IPS DF 6.9 (cell line): ENCODE measurements around the gene MKLN1.

Source experiments
- DNase-seq: peaks from one replicate; pipeline ENCODE4 v3.0.0-alpha.2; 2013; ENCODE audit warnings: low read depth, low spot score
- H3K27ac ChIP-seq: one replicate; pipeline ENCODE4 v1.5.1; 2013; ENCODE audit warnings: low read length, control low read depth
- H3K27me3 ChIP-seq: 2 replicates; pipeline ENCODE4 v1.6.1; 2013; ENCODE audit warnings: mild to moderate bottlenecking, low read length; ENCODE audit not compliant: control insufficient read depth, insufficient read depth
- H3K36me3 ChIP-seq: 2 replicates; pipeline ENCODE4 v1.6.1; 2013; ENCODE audit warnings: low read length; ENCODE audit not compliant: control insufficient read depth, insufficient read depth
- H3K4me1 ChIP-seq: 2 replicates; pipeline ENCODE4 v1.6.1; 2013; ENCODE audit warnings: low read length; ENCODE audit not compliant: control insufficient read depth, insufficient read depth
- H3K4me3 ChIP-seq: 2 replicates; pipeline ENCODE4 v1.5.1; 2013; ENCODE audit warnings: mild to moderate bottlenecking, low read length
- H3K9me3 ChIP-seq: 2 replicates; pipeline ENCODE4 v1.6.1; 2013; ENCODE audit warnings: low read length, inconsistent platforms; ENCODE audit not compliant: control insufficient read depth, insufficient read depth
- WGBS: extraction: QIAGEN DNeasy Blood & Tissue Kit; methylation state at CpG from one replicate; pipeline ENCODE4 v1.1.7; 2013; ENCODE audit warnings: mixed read lengths, missing lambda C conversion rate; ENCODE audit not compliant: insufficient read length, insufficient coverage; 5-methylcytosine and 5-hydroxymethylcytosine counted together

Gene MKLN1

DNA sequence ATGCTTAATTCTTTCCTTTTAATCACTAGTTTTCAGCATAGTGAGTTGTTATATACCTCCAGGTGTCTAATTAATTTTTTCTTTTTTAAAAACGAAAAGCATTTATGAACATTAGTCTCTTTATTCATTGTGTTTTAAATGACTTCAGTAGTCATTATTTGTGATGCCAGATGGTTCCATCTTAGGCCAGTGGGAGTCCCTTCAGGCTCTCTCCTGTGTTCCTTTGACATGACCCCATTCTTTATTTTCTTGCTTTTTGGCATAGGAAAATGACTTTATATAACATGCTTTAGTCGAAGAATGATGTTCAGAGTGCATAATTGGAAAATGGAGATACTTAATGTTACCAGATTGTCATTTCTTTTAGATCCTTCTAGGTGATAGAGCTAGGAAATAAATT, 24.4 kb downstream of the MKLN1 start:
- no peak for DNase-seq
- no CpG with 5 or more reads among the region's 2 CpGs for WGBS
- Histone ChIP-seq H3K9me3 (no peaks in the 10 kb centered on the region), H3K4me1 (peaks cover 2% of the 10 kb centered on the region; the same call in 1 of the 2 replicates), H3K36me3 (no peaks in the 10 kb centered on the region), H3K27ac (no peak overlapping the region), H3K27me3 (no peaks in the 10 kb centered on the region), H3K4me3 (no peak overlapping the region)

DNA sequence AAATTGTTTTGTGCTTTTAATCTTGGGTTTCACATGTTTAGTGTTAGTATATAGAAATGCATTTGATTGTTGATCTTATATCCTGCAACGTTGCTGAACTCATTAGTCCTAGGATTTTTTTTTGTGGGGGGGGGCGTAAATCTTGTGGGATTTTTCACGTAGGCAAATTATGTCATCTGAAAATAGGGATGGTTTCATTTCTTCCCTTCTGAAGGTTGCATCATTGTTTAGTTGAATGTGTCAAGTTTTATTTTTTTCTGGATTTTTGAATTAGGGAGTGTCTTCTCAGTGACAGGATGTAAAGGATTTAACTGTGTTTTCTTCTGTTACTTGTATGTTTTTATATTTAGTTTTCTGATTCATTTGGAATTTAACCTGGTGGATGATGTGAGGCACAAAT, 26.7 kb downstream of the MKLN1 start:
- no peak overlapping the region for H3K4me3 ChIP-seq
- H3K27me3 ChIP-seq: no peaks in the 10 kb centered on the region
- no peaks in the 10 kb centered on the region for H3K4me1 ChIP-seq
- DNase-seq: no peak
- no peak overlapping the region for H3K27ac ChIP-seq
- no peaks in the 10 kb centered on the region for H3K36me3 ChIP-seq
- H3K9me3 ChIP-seq: no peaks in the 10 kb centered on the region
- WGBS: no CpG with 5 or more reads among the region's 3 CpGs

GRCh38 chr7:131355917-131356777, 28.5 kb downstream of the MKLN1 start:
- no CpG with 5 or more reads among the region's 13 CpGs for WGBS
- DNase-seq: no peak
- no peaks in the 10 kb centered on the region for H3K36me3 ChIP-seq

GRCh38 chr7:131357282-131357880, 29.7 kb downstream of the MKLN1 start:
- DNase-seq: no peak
- no CpG with 5 or more reads among the region's 3 CpGs for WGBS
- H3K36me3 ChIP-seq: no peaks in the 10 kb centered on the region
- H3K4me3 ChIP-seq: no peak overlapping the region
- no peak overlapping the region for H3K27ac ChIP-seq
- no peaks in the 10 kb centered on the region for H3K27me3 ChIP-seq
- no peaks in the 10 kb centered on the region for H3K9me3 ChIP-seq
- H3K4me1 ChIP-seq: no peaks in the 10 kb centered on the region

More at GRCh38 chr7:131355917-131356777, 28.5 kb downstream of the MKLN1 start:
- Histone ChIP-seq H3K9me3 (no peaks in the 10 kb centered on the region), H3K4me1 (no peaks in the 10 kb centered on the region), H3K4me3 (no peak overlapping the region), H3K27me3 (no peaks in the 10 kb centered on the region), H3K27ac (no peak overlapping the region)

DNA sequence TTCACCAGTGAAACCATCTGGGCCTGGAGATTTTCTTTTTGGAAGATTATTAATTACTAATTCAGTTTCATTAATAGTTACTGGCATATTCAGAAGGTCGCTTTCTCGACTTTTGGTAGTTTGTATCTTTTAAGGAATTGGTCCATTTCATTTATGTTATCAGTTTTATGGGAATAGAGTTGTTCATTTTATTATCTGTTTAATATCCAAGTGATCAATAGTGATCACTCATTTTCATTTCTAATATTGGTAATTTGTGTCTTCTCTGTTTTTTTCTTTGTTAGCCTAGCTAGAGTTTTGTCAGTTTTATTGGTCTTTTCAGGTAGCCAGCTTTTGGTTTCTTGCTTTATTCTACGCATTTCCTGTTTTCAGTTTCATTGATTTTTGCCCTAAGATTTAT, 31.0 kb downstream of the MKLN1 start:
- DNase-seq: no peak
- no CpG with 5 or more reads among the region's 3 CpGs for WGBS
- Histone ChIP-seq H3K4me1 (no peaks in the 10 kb centered on the region), H3K27me3 (no peaks in the 10 kb centered on the region), H3K4me3 (no peak overlapping the region), H3K9me3 (no peaks in the 10 kb centered on the region), H3K27ac (no peak overlapping the region), H3K36me3 (no peaks in the 10 kb centered on the region)

DNA sequence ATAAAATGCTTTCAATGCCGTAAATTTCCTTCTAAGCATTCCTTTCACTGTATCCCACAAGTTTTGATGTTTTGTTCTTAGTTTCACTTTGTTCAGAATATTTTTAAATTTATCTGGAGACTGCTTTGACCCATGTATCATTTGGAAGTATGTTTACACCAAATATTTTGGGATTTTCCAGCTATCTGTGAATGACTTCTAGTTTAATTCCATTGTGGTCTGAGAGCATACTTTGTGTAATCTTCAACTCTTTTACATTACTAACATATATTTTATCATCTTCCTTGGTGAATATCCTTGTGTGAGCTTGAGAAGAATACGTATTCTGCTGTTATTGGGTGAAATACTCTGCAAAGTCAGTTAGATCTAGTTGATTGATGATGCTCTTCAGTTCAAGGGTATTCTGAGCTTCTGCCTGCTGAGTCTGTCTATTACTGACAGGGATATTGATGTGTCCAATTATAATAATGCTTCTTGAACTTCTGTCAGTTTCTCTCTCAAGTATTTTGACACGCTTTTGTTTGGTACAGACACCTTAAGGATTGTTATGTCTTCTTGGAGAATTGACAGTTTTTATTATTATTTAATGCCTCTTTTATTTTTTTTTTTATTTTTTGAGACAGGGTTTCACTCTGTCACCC, 31.6 kb downstream of the MKLN1 start:
- no peak overlapping the region for H3K27ac ChIP-seq
- DNase-seq: no peak
- no peaks in the 10 kb centered on the region for H3K27me3 ChIP-seq
- H3K4me1 ChIP-seq: no peaks in the 10 kb centered on the region
- H3K4me3 ChIP-seq: no peak overlapping the region
- WGBS: no CpG with 5 or more reads among the region's 3 CpGs
- no peaks in the 10 kb centered on the region for H3K9me3 ChIP-seq
- no peaks in the 10 kb centered on the region for H3K36me3 ChIP-seq

DNA sequence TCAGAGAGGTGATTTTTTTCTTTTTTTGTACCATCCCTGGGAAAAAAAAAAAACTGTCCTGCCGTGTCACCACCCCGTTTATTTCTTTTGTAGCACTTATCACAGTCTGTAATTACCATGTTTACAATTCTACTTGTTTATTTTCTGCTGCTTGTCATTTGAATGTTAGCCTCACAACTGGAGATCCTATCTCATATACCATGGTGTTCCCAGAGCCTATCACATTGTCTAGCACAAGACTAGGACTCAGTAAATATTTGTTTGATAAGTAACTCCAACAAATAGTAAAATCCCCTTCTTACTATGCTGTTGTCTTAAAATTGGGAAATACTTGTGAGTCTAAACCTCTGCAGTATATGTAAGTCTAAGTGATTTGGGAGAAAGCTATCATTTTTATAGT, 36.0 kb downstream of the MKLN1 start:
- Histone ChIP-seq H3K27me3 (no peaks in the 10 kb centered on the region), H3K4me3 (no peak overlapping the region), H3K4me1 (no peaks in the 10 kb centered on the region), H3K27ac (no peak overlapping the region), H3K9me3 (no peaks in the 10 kb centered on the region), H3K36me3 (no peaks in the 10 kb centered on the region)
- no peak for DNase-seq
- WGBS: no CpG with 5 or more reads among the region's 2 CpGs

GRCh38 chr7:131364767-131365344, 37.2 kb downstream of the MKLN1 start:
- Histone ChIP-seq H3K4me1 (no peaks in the 10 kb centered on the region; the same call in 1 of the 2 replicates), H3K36me3 (no peaks in the 10 kb centered on the region), H3K9me3 (no peaks in the 10 kb centered on the region), H3K27ac (no peak overlapping the region), H3K4me3 (no peak overlapping the region), H3K27me3 (no peaks in the 10 kb centered on the region)
- no CpG with 5 or more reads among the region's 4 CpGs for WGBS
- no peak for DNase-seq

GRCh38 chr7:131365838-131366237, 38.2 kb downstream of the MKLN1 start:
- H3K27ac ChIP-seq: no peak overlapping the region
- no peaks in the 10 kb centered on the region for H3K9me3 ChIP-seq
- no peaks in the 10 kb centered on the region for H3K36me3 ChIP-seq
- no CpG with 5 or more reads among the region's 3 CpGs for WGBS
- no peak for DNase-seq
- H3K4me3 ChIP-seq: no peak overlapping the region
- H3K4me1 ChIP-seq: no peaks in the 10 kb centered on the region; the same call in 1 of the 2 replicates
- no peaks in the 10 kb centered on the region for H3K27me3 ChIP-seq

DNA sequence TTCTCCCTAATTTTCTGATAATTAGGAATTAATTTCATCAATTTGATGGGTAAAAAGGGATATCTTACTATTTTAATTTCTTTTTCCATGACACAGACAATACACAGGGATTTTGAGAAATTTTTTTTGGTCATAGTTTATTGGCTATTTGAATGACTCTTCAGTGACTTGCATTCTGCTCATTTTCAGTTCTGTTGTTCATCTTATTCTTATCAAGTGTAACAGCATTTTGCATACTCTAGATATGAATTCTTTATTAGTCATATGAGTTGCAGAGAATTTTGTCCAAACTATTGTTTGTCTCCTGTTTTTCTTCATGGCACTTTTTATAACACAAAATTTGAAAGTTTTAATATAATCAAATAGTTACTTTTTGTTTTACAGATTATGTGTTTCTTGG, 41.7 kb downstream of the MKLN1 start:
- DNase-seq: no peak
- Histone ChIP-seq H3K9me3 (no peaks in the 10 kb centered on the region), H3K4me3 (no peak overlapping the region), H3K27ac (no peak overlapping the region), H3K36me3 (no peaks in the 10 kb centered on the region), H3K27me3 (no peaks in the 10 kb centered on the region), H3K4me1 (no peaks in the 10 kb centered on the region; the same call in 1 of the 2 replicates)
